ENCODE data around the gene UBXN4.

- TF ChIP-seq CTCF (conservative IDR thresholded peaks at IDR 0.05; ENCODE audit: low read depth, low read length) (no peak), EZH2 (IDR thresholded peaks at IDR 0.05; ENCODE audit: borderline replicate concordance, low read depth, low read length, poor library complexity, severe bottlenecking) (no peak)
Observed at GRCh38 chr2:135773319-135773718, 31.7 kb downstream of the UBXN4 start.
